Activated gamma-delta T cell treated with Interleukin-2 at 50 U/mL for 16 hours (primary cell): ENCODE data around the gene NCOA1.
"Not testable (repeated sequence)": the region's sequence is repeated elsewhere in the genome, so short reads cannot be mapped to it uniquely, and the experiment has no call there.

ENCODE experiments used
- DNase-seq: peaks from one replicate; pipeline ENCODE4 v3.0.0-alpha.2; 2020

Gene NCOA1

GRCh38 chr2:24508878-24509277 is 17.8 kb downstream of the NCOA1 start:
- no peak for DNase-seq

GRCh38 chr2:24509425-24509824 is 18.4 kb downstream of the NCOA1 start:
- no peak for DNase-seq

- no peak for DNase-seq
Measured at GRCh38 chr2:24509840-24510239, 18.8 kb downstream of the NCOA1 start.

- no peak for DNase-seq
Measured at GRCh38 chr2:24510771-24511170, 19.7 kb downstream of the NCOA1 start.

GRCh38 chr2:24511198-24511597 is 20.1 kb downstream of the NCOA1 start:
- DNase-seq, result no peak

GRCh38 chr2:24511894-24512293 is 20.8 kb downstream of the NCOA1 start:
- DNase-seq, result no peak

- no peak for DNase-seq
Measured at GRCh38 chr2:24512404-24512803, 21.4 kb downstream of the NCOA1 start.

- no peak for DNase-seq
Measured at GRCh38 chr2:24512831-24513230, 21.8 kb downstream of the NCOA1 start.

GRCh38 chr2:24513281-24514071 is 22.4 kb downstream of the NCOA1 start:
- no peak for DNase-seq

GRCh38 chr2:24514820-24515219 is 23.8 kb downstream of the NCOA1 start:
- no peak for DNase-seq

- DNase-seq, result no peak
Measured at GRCh38 chr2:24515335-24515734, 24.3 kb downstream of the NCOA1 start.

- no peak for DNase-seq
Measured at GRCh38 chr2:24515831-24516230, 24.8 kb downstream of the NCOA1 start.

- no peak for DNase-seq
Measured at GRCh38 chr2:24517247-24517646, 26.2 kb downstream of the NCOA1 start.

GRCh38 chr2:24520175-24520574 is 29.1 kb downstream of the NCOA1 start:
- DNase-seq, result no peak

- DNase-seq, result no peak
Measured at GRCh38 chr2:24521162-24521857, 30.3 kb downstream of the NCOA1 start.

- DNase-seq, result no peak
Measured at GRCh38 chr2:24521975-24522639, 31.1 kb downstream of the NCOA1 start.

- DNase-seq, result no peak
Measured at GRCh38 chr2:24527536-24527935, 36.5 kb downstream of the NCOA1 start.

GRCh38 chr2:24530796-24531195 is 39.7 kb downstream of the NCOA1 start:
- no peak for DNase-seq

- not testable (repeated sequence) for DNase-seq
Measured at GRCh38 chr2:24531610-24532009, 40.6 kb downstream of the NCOA1 start.

GRCh38 chr2:24532057-24532456 is 41.0 kb downstream of the NCOA1 start:
- not testable (repeated sequence) for DNase-seq

- not testable (repeated sequence) for DNase-seq
Measured at GRCh38 chr2:24533574-24533973, 42.5 kb downstream of the NCOA1 start.

- DNase-seq, result no peak
Measured at GRCh38 chr2:24538720-24539119, 47.7 kb downstream of the NCOA1 start.

- no peak for DNase-seq
Measured at GRCh38 chr2:24539258-24539657, 48.2 kb downstream of the NCOA1 start.

GRCh38 chr2:24540011-24540477 is 49.0 kb downstream of the NCOA1 start:
- no peak for DNase-seq
